ENCODE results near the gene EFCAB11. TPM values are rescaled to one million over a fixed set of nuclear protein-coding genes. Genes with fewer than 3 reads are reported as not detected.

EFCAB11 gene
- total RNA-seq, 4 donors from 2014 or later = 0.93 to 9.6 (median 3.1) TPM

- H3K4me3 ChIP-seq = no peak overlapping the region
- H3K4me1 ChIP-seq = peaks cover 6 to 30% (median 7%) of the 10 kb centered on the region in 3 donors
- no peak overlapping the region for H3K27ac ChIP-seq
- no peaks in the 10 kb centered on the region for H3K27me3 ChIP-seq
- no peak for ATAC-seq
- no peak for TF ChIP-seq POLR2AphosphoS5 (IDR thresholded peaks at IDR 0.05)
- no peak for TF ChIP-seq POLR2A (IDR thresholded peaks at IDR 0.05)
- no peak for TF ChIP-seq CTCF (IDR thresholded peaks at IDR 0.05)
- TF ChIP-seq EP300 (IDR thresholded peaks at IDR 0.05) = no peak
- H3K9me3 ChIP-seq = no peaks in the 10 kb centered on the region
- H3K36me3 ChIP-seq = no peaks in the 10 kb centered on the region
- 90 to 98% methylated on average over 2 to 9 of the region's 9 CpGs for WGBS, 2 donors (ENCODE audit: low coverage in 1 of 2)
Measured at GRCh38 chr14:89909586-89909985, 44.9 kb downstream of the EFCAB11 start.

GRCh38 chr14:89908712-89909450 lies 45.6 kb downstream of the EFCAB11 start:
- no peak for ATAC-seq
- H3K27ac ChIP-seq = no peak overlapping the region
- H3K36me3 ChIP-seq = no peaks in the 10 kb centered on the region
- no peaks in the 10 kb centered on the region for H3K9me3 ChIP-seq
- no peaks in the 10 kb centered on the region for H3K27me3 ChIP-seq
- peaks cover 6 to 30% (median 7%) of the 10 kb centered on the region in 3 donors for H3K4me1 ChIP-seq
- H3K4me3 ChIP-seq = no peak overlapping the region
- TF ChIP-seq EP300 (IDR thresholded peaks at IDR 0.05) (no peak), CTCF (IDR thresholded peaks at IDR 0.05) (no peak), POLR2A (IDR thresholded peaks at IDR 0.05) (no peak), POLR2AphosphoS5 (IDR thresholded peaks at IDR 0.05) (no peak)
- WGBS, 2 donors (ENCODE audit: low coverage in 1 of 2) = 95 to 98% methylated on average over 8 to 9 of the region's 9 CpGs

- ATAC-seq = no peak
- H3K4me3 ChIP-seq = no peak overlapping the region
- H3K27ac ChIP-seq = no peak overlapping the region
- peaks cover 3 to 28% (median 7%) of the 10 kb centered on the region in 3 donors for H3K4me1 ChIP-seq
- WGBS, 2 donors (ENCODE audit: low coverage in 1 of 2) = 74 to 76% methylated on average over 4 of the region's 4 CpGs
- no peak for TF ChIP-seq CTCF (IDR thresholded peaks at IDR 0.05)
- no peak for TF ChIP-seq POLR2AphosphoS5 (IDR thresholded peaks at IDR 0.05)
- TF ChIP-seq POLR2A (IDR thresholded peaks at IDR 0.05) = no peak
- no peak for TF ChIP-seq EP300 (IDR thresholded peaks at IDR 0.05)
- no peaks in the 10 kb centered on the region for H3K9me3 ChIP-seq
- no peaks in the 10 kb centered on the region for H3K27me3 ChIP-seq
- no peaks in the 10 kb centered on the region for H3K36me3 ChIP-seq
Measured at GRCh38 chr14:89907655-89908054, 46.9 kb downstream of the EFCAB11 start.

GRCh38 chr14:89906000-89906399 lies 48.5 kb downstream of the EFCAB11 start:
- Histone ChIP-seq H3K27me3 (no peaks in the 10 kb centered on the region), H3K4me3 (no peak overlapping the region), H3K27ac (no peak overlapping the region), H3K36me3 (no peaks in the 10 kb centered on the region), H3K9me3 (no peaks in the 10 kb centered on the region), H3K4me1 (peaks cover 0 to 12% (median 0%) of the 10 kb centered on the region in 3 donors)
- no peak for ATAC-seq
- TF ChIP-seq CTCF (IDR thresholded peaks at IDR 0.05) (no peak), POLR2A (IDR thresholded peaks at IDR 0.05) (no peak), EP300 (IDR thresholded peaks at IDR 0.05) (no peak)

GRCh38 chr14:89903340-89903952 lies 51.1 kb downstream of the EFCAB11 start:
- Histone ChIP-seq H3K9me3 (no peaks in the 10 kb centered on the region), H3K4me1 (peaks cover 0 to 9% (median 0%) of the 10 kb centered on the region in 3 donors), H3K27me3 (no peaks in the 10 kb centered on the region), H3K27ac (no peak overlapping the region), H3K4me3 (no peak overlapping the region), H3K36me3 (no peaks in the 10 kb centered on the region)
- WGBS, 2 donors (ENCODE audit: low coverage in 1 of 2) = 42 to 51% methylated on average over 4 of the region's 4 CpGs
- TF ChIP-seq CTCF (IDR thresholded peaks at IDR 0.05) (no peak), POLR2A (IDR thresholded peaks at IDR 0.05) (no peak), POLR2AphosphoS5 (IDR thresholded peaks at IDR 0.05) (no peak), EP300 (IDR thresholded peaks at IDR 0.05) (no peak)
- ATAC-seq = no peak

Measured in gastroesophageal sphincter (tissue), 4 donors.